Left lung (tissue), 10 donors: ENCODE data around the gene TMEM266. TPM values are rescaled to one million over a fixed set of nuclear protein-coding genes. Genes with fewer than 3 reads are reported as not detected.
A peak's percentile ranks its signal among the peaks of the same experiment; 100 is the strongest.

Experiments used
- ATAC-seq: fragments of 200-7000 bp; cut with Tn5 transposase; one replicate; pipeline ENCODE4 v1.9.1; 2020; ENCODE audit warnings: moderate library complexity
- DNase-seq, 4 donors: peaks; one replicate each; pipeline ENCODE4 v3.0.0-alpha.2; 2013 to 2020
- H3K27ac ChIP-seq, 2 donors: fragments of 200-600 bp; sonication (generic) in 1 of 2; one replicate each; pipeline versions ENCODE4 v1.5.0 to v1.8.0; 2020 to 2021
- H3K27me3 ChIP-seq, 2 donors: fragments of 200-600 bp; sonication (generic) in 1 of 2; one replicate each; pipeline versions ENCODE4 v1.5.0 to v1.8.0; 2020 to 2021
- H3K36me3 ChIP-seq, 2 donors: fragments of 200-600 bp; sonication (generic) in 1 of 2; one replicate each; pipeline versions ENCODE4 v1.5.0 to v1.8.0; 2020 to 2021
- H3K4me1 ChIP-seq, 2 donors: fragments of 200-600 bp; one replicate each; pipeline ENCODE4 v1.8.0; 2021
- H3K4me3 ChIP-seq, 2 donors: fragments of 200-600 bp; sonication (generic) in 1 of 2; one replicate each; pipeline versions ENCODE4 v1.5.0 to v1.8.0; 2020 to 2021; ENCODE audit warnings: mild to moderate bottlenecking in 1 of 2
- H3K9me3 ChIP-seq, 2 donors: fragments of 200-600 bp; sonication (generic) in 1 of 2; one replicate each; pipeline versions ENCODE4 v1.5.0 to v1.8.0; 2020 to 2021
- intact Hi-C, 2 donors: fragments of 100-400 bp; cut with DNase I; formaldehyde crosslinking; loops; one replicate each; pipeline versions ENCODE4 v1.11.2 to v1.14.2; 2022
- polyA plus RNA-seq, 6 donors: library from polyadenylated mRNA; unstranded; fragments of 120-200 nt; gene quantifications; one replicate each; pipeline ENCODE4 v1.2.1, GENCODE V29; 2013; ENCODE audit not compliant: insufficient read length in 6 of 6
- total RNA-seq, 2 donors: library from RNA; stranded (reverse); fragmentation: NEBNext Ultra II Directional; extraction: Animal tissue kit (Norgen Biotek cat#: 25700); gene quantifications; one replicate each; pipeline ENCODE4 v1.2.1, GENCODE V29; 2021
- TF ChIP-seq, protein P1 (sequence below), 2 donors: fragments of 200-600 bp; sonication (generic) in 1 of 2; IDR thresholded peaks; one replicate each; pipeline versions ENCODE4 v1.5.0 to v1.8.0; 2021; ENCODE audit warnings: antibody characterized with exemption in 2 of 2
- donor health status: DM: no; HTN: yes; CAD: no.
- donor health status: DM: no; HTN: no; CAD: no.

TMEM266 gene
- total and polyA plus RNA-seq, 8 donors = 1.1 to 2.9 (median 2.3) TPM

DNA sequence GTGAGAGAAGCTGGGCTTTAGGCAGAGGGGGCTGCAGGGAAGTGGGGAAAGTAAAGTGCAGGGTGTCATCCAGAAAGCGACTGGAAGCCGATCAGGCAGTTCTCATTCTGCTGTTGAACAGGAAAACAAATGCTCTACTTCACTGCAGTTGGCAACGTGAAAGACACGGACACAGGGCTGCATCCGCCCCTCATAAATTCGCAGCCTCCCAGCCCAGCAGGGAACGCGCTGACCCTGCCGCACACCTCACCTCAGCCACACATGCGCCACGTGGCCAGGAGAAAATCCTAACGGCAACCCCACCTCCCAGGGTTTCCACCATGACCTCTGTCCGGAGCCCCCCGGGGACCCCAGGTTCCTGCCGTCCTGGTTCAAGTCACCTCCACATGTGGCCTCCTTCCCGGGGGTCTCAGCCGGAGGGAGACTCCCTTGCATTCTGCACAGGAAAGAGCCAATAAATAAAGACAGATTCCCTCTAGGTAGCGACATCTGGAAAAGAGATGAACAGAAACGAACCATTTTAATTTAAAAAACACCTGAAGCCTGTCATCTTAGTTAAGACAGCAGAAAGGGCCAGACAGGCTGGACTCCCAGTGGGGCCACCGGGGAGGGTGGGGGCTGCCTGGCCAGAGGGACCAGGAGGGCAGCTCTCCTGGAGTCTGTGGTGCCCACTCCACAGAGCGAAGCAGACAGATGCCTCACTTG, 118.7 kb downstream of the TMEM266 start:
- ATAC-seq = no peak
- TF ChIP-seq, protein P1, sequence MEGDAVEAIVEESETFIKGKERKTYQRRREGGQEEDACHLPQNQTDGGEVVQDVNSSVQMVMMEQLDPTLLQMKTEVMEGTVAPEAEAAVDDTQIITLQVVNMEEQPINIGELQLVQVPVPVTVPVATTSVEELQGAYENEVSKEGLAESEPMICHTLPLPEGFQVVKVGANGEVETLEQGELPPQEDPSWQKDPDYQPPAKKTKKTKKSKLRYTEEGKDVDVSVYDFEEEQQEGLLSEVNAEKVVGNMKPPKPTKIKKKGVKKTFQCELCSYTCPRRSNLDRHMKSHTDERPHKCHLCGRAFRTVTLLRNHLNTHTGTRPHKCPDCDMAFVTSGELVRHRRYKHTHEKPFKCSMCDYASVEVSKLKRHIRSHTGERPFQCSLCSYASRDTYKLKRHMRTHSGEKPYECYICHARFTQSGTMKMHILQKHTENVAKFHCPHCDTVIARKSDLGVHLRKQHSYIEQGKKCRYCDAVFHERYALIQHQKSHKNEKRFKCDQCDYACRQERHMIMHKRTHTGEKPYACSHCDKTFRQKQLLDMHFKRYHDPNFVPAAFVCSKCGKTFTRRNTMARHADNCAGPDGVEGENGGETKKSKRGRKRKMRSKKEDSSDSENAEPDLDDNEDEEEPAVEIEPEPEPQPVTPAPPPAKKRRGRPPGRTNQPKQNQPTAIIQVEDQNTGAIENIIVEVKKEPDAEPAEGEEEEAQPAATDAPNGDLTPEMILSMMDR (IDR thresholded peaks at IDR 0.05) = no peak
- no peaks in the 10 kb centered on the region for H3K4me1 ChIP-seq

DNA sequence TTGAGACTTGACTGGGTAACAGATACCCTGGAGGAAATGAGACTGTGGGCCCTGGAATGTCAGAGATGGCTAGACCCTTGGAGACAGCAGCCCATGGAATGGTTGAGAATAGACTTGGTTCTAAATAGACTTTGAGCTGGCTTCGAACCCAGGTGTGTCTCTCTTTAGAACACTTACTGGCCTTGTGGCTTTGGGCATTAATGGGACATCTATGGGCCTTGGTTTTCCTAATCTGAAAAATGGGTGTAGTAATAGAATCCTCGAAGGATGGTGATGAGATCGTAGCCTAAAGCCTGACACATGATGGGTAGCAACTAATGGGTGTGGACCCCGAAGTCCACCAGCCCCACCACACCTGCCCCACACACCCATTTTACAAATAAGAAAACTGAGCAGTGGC, 119.2 kb downstream of the TMEM266 start:
- Histone ChIP-seq H3K27me3 (peaks cover 0 to 24% of the 10 kb centered on the region in 2 donors), H3K27ac (no peak overlapping the region), H3K4me1 (no peaks in the 10 kb centered on the region), H3K4me3 (no peak overlapping the region), H3K9me3 (no peaks in the 10 kb centered on the region), H3K36me3 (no peaks in the 10 kb centered on the region)
- ATAC-seq (no peak), DNase-seq (no peak)
- TF ChIP-seq, protein P1 (IDR thresholded peaks at IDR 0.05) = no peak
- intact Hi-C loops = no loop called here

More for the DNA sequence above, 118.7 kb downstream of the TMEM266 start:
- DNase-seq = no peak
- no peaks in the 10 kb centered on the region for H3K36me3 ChIP-seq
- H3K27me3 ChIP-seq = peaks cover 0 to 24% of the 10 kb centered on the region in 2 donors
- intact Hi-C loops = no loop called here
- no peak overlapping the region for H3K27ac ChIP-seq
- no peaks in the 10 kb centered on the region for H3K9me3 ChIP-seq
- no peak overlapping the region for H3K4me3 ChIP-seq

DNA sequence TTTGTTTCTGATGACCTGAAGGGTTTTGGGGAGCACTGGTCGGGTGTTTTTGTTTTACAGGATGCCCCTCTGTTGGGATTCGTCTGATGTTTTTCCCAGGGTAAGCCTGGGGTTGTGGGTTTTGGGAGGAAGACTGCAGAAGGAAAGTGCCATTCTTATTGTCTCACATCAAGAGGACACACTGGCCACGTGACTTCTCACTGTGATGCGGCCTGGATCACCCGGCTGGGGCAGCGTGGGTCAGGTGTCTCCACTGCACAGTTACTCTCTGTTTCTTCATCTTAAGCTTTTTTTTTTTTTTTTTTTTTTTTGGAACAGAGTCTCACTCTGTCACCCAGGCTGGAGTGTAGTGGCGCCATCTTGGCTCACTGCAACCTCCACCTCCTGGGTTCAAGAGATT, 120.5 kb downstream of the TMEM266 start:
- H3K27ac ChIP-seq = no peak overlapping the region
- TF ChIP-seq, protein P1 (IDR thresholded peaks at IDR 0.05) = no peak
- DNase-seq (no peak), ATAC-seq (no peak)
- peaks cover 0 to 31% of the 10 kb centered on the region in 2 donors for H3K27me3 ChIP-seq
- H3K36me3 ChIP-seq = no peaks in the 10 kb centered on the region
- intact Hi-C loops = no loop called here
- H3K4me3 ChIP-seq = no peak overlapping the region
- no peaks in the 10 kb centered on the region for H3K9me3 ChIP-seq
- H3K4me1 ChIP-seq = no peaks in the 10 kb centered on the region

DNA sequence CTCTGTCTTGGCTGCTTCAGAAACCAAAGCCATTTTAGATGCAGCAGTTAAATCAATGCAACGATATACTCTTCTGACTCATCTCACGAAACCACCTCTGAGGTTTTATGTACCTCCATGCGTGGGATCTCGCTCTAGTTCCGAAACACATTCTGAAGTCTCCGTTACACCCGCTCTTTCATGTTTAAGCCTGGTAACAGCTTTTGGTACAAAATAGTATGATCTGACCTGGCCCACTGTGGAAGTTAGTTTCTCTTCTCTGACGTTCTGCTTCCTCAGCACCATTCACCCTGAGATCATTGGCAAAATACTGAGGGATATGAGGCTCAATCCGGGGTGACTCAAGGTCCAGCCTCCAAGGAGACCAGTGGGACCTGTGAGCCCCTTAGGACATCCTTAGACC, 121.9 kb downstream of the TMEM266 start:
- DNase-seq (no peak), ATAC-seq (no peak)
- H3K27me3 ChIP-seq = peaks cover 0 to 30% of the 10 kb centered on the region in 2 donors
- H3K4me1 ChIP-seq = no peaks in the 10 kb centered on the region
- intact Hi-C loops = no loop called here
- H3K4me3 ChIP-seq = no peak overlapping the region
- no peaks in the 10 kb centered on the region for H3K36me3 ChIP-seq
- no peaks in the 10 kb centered on the region for H3K9me3 ChIP-seq
- H3K27ac ChIP-seq = no peak overlapping the region
- TF ChIP-seq, protein P1 (IDR thresholded peaks at IDR 0.05) = no peak

DNA sequence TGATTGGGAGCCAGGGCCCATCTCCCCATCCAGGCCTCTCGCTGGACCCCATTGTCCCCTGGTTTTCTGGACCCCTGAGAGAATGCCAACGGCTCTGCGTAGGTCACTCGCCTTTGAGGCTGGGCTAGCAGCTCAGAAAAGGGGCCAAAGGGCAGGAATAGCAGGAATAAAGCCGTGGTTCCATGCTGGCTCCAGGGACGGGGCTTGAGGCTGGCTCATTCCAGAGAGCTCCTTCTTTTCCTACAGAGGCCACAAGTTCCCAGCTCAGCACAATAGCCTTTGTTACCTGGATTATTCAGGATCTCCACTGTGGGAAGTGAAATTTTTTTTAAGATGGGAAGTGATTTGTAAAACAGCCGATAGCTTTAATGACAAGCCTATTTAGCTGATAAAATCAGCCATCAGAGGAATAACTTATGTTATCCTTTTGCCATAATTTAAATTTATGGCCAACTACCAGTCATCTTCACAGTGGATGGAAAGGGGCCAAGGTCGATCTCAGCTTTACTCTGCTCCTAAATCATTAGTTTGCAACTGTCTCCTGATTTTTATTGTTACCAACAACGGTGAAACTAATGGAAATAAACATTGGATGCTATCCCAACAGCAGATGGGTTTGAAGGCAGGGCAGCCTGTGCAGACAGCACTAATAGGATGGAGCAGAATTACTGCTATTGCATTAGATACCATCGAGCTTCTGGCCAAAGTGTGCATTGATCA, 124.3 kb downstream of the TMEM266 start:
- Histone ChIP-seq H3K27me3 (peaks cover 0 to 24% of the 10 kb centered on the region in 2 donors), H3K27ac (no peak overlapping the region), H3K9me3 (no peaks in the 10 kb centered on the region), H3K4me1 (no peaks in the 10 kb centered on the region), H3K4me3 (no peak overlapping the region), H3K36me3 (no peaks in the 10 kb centered on the region)
- no peak for ATAC-seq
- DNase-seq = peak in 2 of 4 donors; percentile 27 to 44
- TF ChIP-seq, protein P1 (IDR thresholded peaks at IDR 0.05) = no peak
- intact Hi-C loops = no loop called here
